Activated naive CD8-positive, alpha-beta T cell (primary cell): ENCODE measurements around the gene PWWP2B.

Experiments
- H3K27ac Mint-ChIP-seq: one replicate; pipeline ENCODE4 v1.8.0; 2021; ENCODE audit warnings: mixed read lengths
- H3K27me3 Mint-ChIP-seq: one replicate; pipeline ENCODE4 v1.8.0; 2021; ENCODE audit warnings: mixed read lengths
- H3K36me3 Mint-ChIP-seq: one replicate; pipeline ENCODE4 v1.8.0; 2021; ENCODE audit warnings: mixed read lengths
- H3K4me1 Mint-ChIP-seq: one replicate; pipeline ENCODE4 v1.8.0; 2021; ENCODE audit warnings: low read depth, mixed read lengths
- H3K4me3 Mint-ChIP-seq: one replicate; pipeline ENCODE4 v1.8.0; 2021; ENCODE audit warnings: mild to moderate bottlenecking, mixed read lengths
- H3K9me3 Mint-ChIP-seq: one replicate; pipeline ENCODE4 v1.8.0; 2021; ENCODE audit warnings: low read depth, mixed read lengths

PWWP2B gene

DNA sequence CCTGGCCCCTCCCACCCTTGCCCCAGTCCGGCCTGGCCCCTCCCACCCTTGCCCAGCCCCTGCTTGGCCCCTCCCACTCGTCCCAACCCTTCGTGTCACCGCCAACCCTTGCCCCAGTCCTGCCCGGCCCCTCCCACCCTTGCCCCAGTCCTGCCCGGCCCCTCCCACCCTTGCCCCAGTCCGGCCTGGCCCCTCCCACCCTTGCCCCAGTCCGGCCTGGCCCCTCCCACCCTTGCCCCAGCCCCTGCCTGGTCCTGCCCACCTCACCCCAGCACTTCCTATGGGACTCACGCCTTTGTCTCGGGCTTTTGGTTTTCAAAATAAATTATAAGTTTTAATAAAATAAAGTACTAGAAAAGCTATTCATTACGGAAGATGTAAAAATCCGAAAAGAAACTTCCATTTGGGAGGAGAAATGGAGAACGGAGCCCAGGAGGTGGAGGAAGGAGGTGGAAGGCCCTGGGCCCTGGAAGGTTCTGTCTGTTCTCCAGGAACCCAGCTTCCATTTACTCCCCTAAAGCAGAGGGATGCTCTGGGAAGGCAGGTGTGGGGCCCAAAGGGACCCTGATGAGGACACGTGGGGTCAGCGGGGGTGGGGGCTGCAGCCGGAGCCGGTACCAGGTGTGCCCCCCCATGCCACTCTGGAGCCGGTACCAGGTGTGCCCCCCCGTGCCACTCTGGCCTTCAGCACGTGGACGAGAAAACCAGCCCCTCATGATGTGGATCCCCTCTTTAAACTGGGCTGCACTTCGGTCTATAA, 52.2 kb downstream of the PWWP2B start:
- no peaks in the 10 kb centered on the region for H3K9me3 Mint-ChIP-seq
- H3K27ac Mint-ChIP-seq, result no peak overlapping the region
- no peak overlapping the region for H3K4me3 Mint-ChIP-seq
- H3K36me3 Mint-ChIP-seq, result no peaks in the 10 kb centered on the region
- peaks cover 41% of the 10 kb centered on the region for H3K4me1 Mint-ChIP-seq
- H3K27me3 Mint-ChIP-seq, result no peaks in the 10 kb centered on the region

GRCh38 chr10:132449811-132450181, 52.8 kb downstream of the PWWP2B start:
- H3K27me3 Mint-ChIP-seq, result no peaks in the 10 kb centered on the region
- peaks cover 39% of the 10 kb centered on the region for H3K4me1 Mint-ChIP-seq
- H3K36me3 Mint-ChIP-seq, result no peaks in the 10 kb centered on the region
- H3K27ac Mint-ChIP-seq, result no peak overlapping the region
- H3K4me3 Mint-ChIP-seq, result no peak overlapping the region
- no peaks in the 10 kb centered on the region for H3K9me3 Mint-ChIP-seq

- no peaks in the 10 kb centered on the region for H3K9me3 Mint-ChIP-seq
- H3K36me3 Mint-ChIP-seq, result no peaks in the 10 kb centered on the region
- H3K27ac Mint-ChIP-seq, result no peak overlapping the region
- no peak overlapping the region for H3K4me3 Mint-ChIP-seq
- peaks cover 33% of the 10 kb centered on the region for H3K4me1 Mint-ChIP-seq
- H3K27me3 Mint-ChIP-seq, result no peaks in the 10 kb centered on the region
Measured at GRCh38 chr10:132450466-132450824, 53.4 kb downstream of the PWWP2B start.

DNA sequence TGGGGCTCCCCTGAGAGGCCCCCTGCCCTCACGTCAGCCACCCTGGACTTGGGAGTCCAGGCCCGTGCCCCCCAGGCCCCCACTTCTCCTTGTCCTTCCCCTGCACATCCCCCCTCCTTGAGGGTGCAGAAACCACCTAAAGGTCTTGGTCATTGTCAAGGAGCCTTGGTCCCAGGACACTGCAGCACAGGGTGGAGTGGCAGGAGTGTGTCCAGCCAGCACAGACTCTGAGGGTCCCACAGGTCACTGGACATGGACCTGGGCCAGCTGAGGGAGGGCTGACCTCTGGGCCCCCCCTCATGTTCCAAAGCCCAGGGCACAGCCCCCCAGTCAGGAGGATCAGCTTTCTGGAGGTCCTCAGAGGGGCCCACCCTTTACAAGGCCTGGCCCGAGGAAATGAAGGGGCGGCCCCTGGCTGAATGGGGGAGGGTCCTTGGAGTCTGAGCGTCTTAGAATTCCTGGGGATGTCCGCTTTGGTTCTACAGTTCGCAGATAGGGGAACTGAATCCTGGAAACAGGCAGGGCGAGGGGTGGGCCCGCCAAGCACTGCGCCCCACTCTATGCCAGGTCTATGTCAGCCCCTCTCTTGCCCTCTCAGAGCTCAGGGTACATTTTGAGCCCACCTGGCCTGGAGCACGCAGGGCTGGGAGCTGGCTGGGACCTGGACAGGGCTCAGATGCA, 54.0 kb downstream of the PWWP2B start:
- Mint-ChIP-seq H3K4me3 (no peak overlapping the region), H3K4me1 (peaks cover 31% of the 10 kb centered on the region), H3K9me3 (no peaks in the 10 kb centered on the region), H3K27me3 (no peaks in the 10 kb centered on the region), H3K27ac (no peak overlapping the region), H3K36me3 (no peaks in the 10 kb centered on the region)

GRCh38 chr10:132451506-132452215, 54.7 kb downstream of the PWWP2B start:
- H3K27ac Mint-ChIP-seq, result peak overlapping the region; percentile 46
- no peaks in the 10 kb centered on the region for H3K9me3 Mint-ChIP-seq
- no peaks in the 10 kb centered on the region for H3K27me3 Mint-ChIP-seq
- no peak overlapping the region for H3K4me3 Mint-ChIP-seq
- peaks cover 29% of the 10 kb centered on the region for H3K4me1 Mint-ChIP-seq
- no peaks in the 10 kb centered on the region for H3K36me3 Mint-ChIP-seq

GRCh38 chr10:132452216-132452650, 55.2 kb downstream of the PWWP2B start:
- peak overlapping the region; percentile 22 for H3K27ac Mint-ChIP-seq
- peaks cover 24% of the 10 kb centered on the region for H3K4me1 Mint-ChIP-seq
- no peaks in the 10 kb centered on the region for H3K36me3 Mint-ChIP-seq
- H3K27me3 Mint-ChIP-seq, result no peaks in the 10 kb centered on the region
- H3K9me3 Mint-ChIP-seq, result no peaks in the 10 kb centered on the region
- peak overlapping the region; percentile 17 for H3K4me3 Mint-ChIP-seq

GRCh38 chr10:132452651-132453469, 55.9 kb downstream of the PWWP2B start:
- Mint-ChIP-seq H3K9me3 (no peaks in the 10 kb centered on the region), H3K36me3 (no peaks in the 10 kb centered on the region), H3K27ac (peak overlapping the region; percentile 22), H3K4me3 (peak overlapping the region; percentile 17), H3K4me1 (peaks cover 18% of the 10 kb centered on the region), H3K27me3 (no peaks in the 10 kb centered on the region)

- Mint-ChIP-seq H3K27me3 (no peaks in the 10 kb centered on the region), H3K4me3 (no peak overlapping the region), H3K9me3 (no peaks in the 10 kb centered on the region), H3K27ac (no peak overlapping the region), H3K4me1 (peaks cover 16% of the 10 kb centered on the region), H3K36me3 (no peaks in the 10 kb centered on the region)
Measured at GRCh38 chr10:132453470-132453861, 56.5 kb downstream of the PWWP2B start.

DNA sequence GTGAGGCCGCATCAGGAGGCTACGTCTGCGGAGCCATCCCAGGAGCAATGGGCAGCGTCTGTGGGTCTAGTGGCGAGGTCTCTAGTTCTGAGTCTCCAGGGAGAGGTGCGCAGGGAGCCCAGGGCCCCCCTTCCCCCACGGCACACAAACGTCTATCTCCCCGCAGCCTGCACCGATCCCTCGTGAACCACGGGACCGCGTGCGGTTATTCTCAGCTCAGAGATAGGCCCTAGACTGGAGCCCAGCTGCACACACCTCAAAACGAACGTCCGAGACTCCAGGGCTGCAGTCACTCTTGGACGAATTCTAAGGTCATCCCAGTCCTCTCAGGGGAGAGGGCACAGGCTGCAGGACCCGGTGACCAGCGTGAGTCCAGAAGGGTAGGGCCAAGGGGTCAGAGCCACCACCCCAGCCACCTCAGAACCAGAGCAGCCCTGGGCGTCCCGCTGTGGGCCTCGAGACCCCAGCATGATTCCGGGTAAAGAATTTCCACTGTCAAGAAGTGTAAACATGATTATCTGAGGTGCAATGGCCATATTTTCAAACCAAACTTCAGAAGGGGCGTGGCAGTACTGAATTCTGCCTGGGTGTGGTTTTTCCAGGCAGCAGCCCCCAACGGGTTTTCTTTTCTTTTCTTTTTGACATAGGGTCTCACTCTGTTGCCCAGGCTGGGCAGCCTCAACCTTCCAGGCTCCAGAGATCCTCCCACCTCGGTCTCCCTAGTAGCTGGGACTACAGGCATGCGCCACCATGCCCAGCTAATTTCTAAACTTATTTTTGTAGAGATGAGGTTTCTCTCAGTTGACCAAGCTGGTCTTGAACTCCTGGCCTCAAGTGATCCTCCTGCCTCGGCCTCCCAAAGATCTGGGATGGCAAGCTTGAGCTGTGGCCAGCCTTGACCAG, 57.5 kb downstream of the PWWP2B start:
- H3K4me3 Mint-ChIP-seq, result no peak overlapping the region
- H3K27me3 Mint-ChIP-seq, result no peaks in the 10 kb centered on the region
- H3K9me3 Mint-ChIP-seq, result no peaks in the 10 kb centered on the region
- no peaks in the 10 kb centered on the region for H3K36me3 Mint-ChIP-seq
- H3K4me1 Mint-ChIP-seq, result peaks cover 17% of the 10 kb centered on the region
- H3K27ac Mint-ChIP-seq, result no peak overlapping the region

GRCh38 chr10:132455441-132455971, 58.5 kb downstream of the PWWP2B start:
- H3K27ac Mint-ChIP-seq, result no peak overlapping the region
- H3K4me3 Mint-ChIP-seq, result no peak overlapping the region
- peaks cover 14% of the 10 kb centered on the region for H3K4me1 Mint-ChIP-seq
- H3K27me3 Mint-ChIP-seq, result no peaks in the 10 kb centered on the region
- H3K9me3 Mint-ChIP-seq, result no peaks in the 10 kb centered on the region
- H3K36me3 Mint-ChIP-seq, result no peaks in the 10 kb centered on the region

DNA sequence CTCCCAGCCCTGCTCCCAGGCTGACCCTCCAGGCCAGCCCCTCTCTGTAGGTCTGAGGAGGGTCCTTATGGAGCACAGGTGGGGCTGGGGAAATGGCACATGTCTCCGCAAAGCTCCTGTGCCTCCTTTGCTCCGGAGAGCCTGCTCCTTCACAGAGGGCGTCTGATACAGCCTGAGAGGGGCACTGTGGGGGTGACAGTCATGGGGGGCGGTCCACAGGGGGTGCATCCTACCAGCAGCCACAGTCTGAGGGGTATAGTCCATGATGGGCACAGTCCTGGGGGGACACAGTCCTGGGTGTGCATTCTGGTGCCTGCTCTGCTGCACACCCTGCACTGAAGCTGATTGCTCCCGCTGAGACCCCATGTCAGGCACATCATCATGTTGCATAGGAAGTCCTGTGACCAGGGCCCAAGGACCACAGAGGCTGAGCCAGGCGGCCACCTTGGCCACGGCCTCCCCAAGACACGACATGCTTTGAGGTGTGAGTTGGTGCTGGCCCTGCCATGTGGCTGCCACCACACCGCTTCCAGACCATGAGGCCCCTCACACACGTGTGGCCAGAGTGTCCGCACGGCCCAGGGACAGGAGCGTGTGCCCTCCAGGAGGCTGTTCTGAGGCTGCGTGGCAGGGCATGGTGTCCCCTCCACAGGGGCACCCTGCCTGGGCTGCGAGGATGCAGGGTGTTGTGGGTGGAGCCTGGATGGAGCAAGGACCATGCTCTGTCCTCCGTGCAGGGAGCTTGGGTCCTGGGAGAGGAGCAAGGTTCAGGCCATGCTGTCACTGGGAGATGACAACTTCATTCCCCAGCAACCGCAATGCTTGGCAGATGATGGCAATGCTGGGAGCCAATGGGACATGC, 59.2 kb downstream of the PWWP2B start:
- no peaks in the 10 kb centered on the region for H3K27me3 Mint-ChIP-seq
- no peaks in the 10 kb centered on the region for H3K36me3 Mint-ChIP-seq
- peaks cover 12% of the 10 kb centered on the region for H3K4me1 Mint-ChIP-seq

DNA sequence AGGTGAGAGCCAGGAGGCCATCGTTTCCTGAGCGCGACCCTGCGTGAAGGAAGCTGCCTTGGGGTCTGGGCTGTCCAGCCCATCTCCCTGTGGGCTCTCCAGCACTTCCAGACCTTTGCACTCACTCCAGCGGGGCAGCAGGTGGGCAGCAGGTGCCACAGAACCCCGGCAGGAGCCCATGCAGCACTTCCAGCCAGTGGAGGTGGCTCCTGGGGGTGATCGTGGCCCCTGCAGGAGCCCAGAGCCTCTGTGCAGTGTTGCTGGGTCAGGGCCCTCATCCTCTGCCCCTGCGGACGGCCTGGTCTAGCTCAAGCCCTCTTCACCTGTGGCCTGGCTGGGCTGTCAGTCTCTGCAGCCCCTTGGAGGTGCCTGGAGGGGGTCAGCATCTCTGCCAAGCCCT, 59.9 kb downstream of the PWWP2B start:
- H3K36me3 Mint-ChIP-seq, result no peaks in the 10 kb centered on the region
- no peaks in the 10 kb centered on the region for H3K27me3 Mint-ChIP-seq
- H3K27ac Mint-ChIP-seq, result no peak overlapping the region

More for the DNA sequence above, 59.2 kb downstream of the PWWP2B start:
- Mint-ChIP-seq H3K27ac (no peak overlapping the region), H3K9me3 (no peaks in the 10 kb centered on the region), H3K4me3 (no peak overlapping the region)

More for the DNA sequence above, 59.9 kb downstream of the PWWP2B start:
- H3K9me3 Mint-ChIP-seq, result no peaks in the 10 kb centered on the region
- H3K4me3 Mint-ChIP-seq, result no peak overlapping the region
- H3K4me1 Mint-ChIP-seq, result peaks cover 7% of the 10 kb centered on the region
